ENCODE results near the gene UPF3A.
A peak's percentile ranks its signal among the peaks of the same experiment; 100 is the strongest.
"Not testable (repeated sequence)": the region's sequence is repeated elsewhere in the genome, so short reads cannot be mapped to it uniquely, and the experiment has no call there.

Gene UPF3A

GRCh38 chr13:114309806-114310410 lies 28.5 kb downstream of the UPF3A start:
- no peak for DNase-seq

- DNase-seq: peak; percentile 27
Observed at GRCh38 chr13:114310956-114311355, 29.6 kb downstream of the UPF3A start.

GRCh38 chr13:114311387-114311786 lies 30.0 kb downstream of the UPF3A start:
- no peak for DNase-seq

- DNase-seq: peak; percentile 24
Observed at GRCh38 chr13:114311908-114312307, 30.5 kb downstream of the UPF3A start.

GRCh38 chr13:114313061-114313860 lies 31.9 kb downstream of the UPF3A start:
- DNase-seq: no peak

- peak; percentile 95 for DNase-seq
Observed at GRCh38 chr13:114314074-114314912, 32.9 kb downstream of the UPF3A start, which contains the start of gene CHAMP1. Gene CHAMP1, plus strand, starts transcription at chr13:114314503. Its CDS starts 9,340 bp downstream, at chr13:114323843.

GRCh38 chr13:114315074-114315785 lies 33.8 kb downstream of the UPF3A start:
- no peak for DNase-seq

- no peak for DNase-seq
Observed at GRCh38 chr13:114318624-114319023, 37.2 kb downstream of the UPF3A start.

GRCh38 chr13:114319441-114319913 lies 38.1 kb downstream of the UPF3A start:
- DNase-seq: peak; percentile 93

GRCh38 chr13:114320065-114320464 lies 38.7 kb downstream of the UPF3A start:
- no peak for DNase-seq

- DNase-seq: no peak
Observed at GRCh38 chr13:114321256-114321655, 39.9 kb downstream of the UPF3A start.

- no peak for DNase-seq
Observed at GRCh38 chr13:114323349-114323748, 41.9 kb downstream of the UPF3A start.

- DNase-seq: no peak
Observed at GRCh38 chr13:114324334-114324733, 42.9 kb downstream of the UPF3A start.

GRCh38 chr13:114325729-114326128 lies 44.3 kb downstream of the UPF3A start:
- DNase-seq: no peak

- no peak for DNase-seq
Observed at GRCh38 chr13:114328034-114328433, 46.6 kb downstream of the UPF3A start.

- no peak for DNase-seq
Observed at GRCh38 chr13:114328595-114328994, 47.2 kb downstream of the UPF3A start.

GRCh38 chr13:114330086-114330485 lies 48.7 kb downstream of the UPF3A start:
- no peak for DNase-seq

- not testable (repeated sequence) for DNase-seq
Observed at GRCh38 chr13:114333881-114334280, 52.5 kb downstream of the UPF3A start.

- no peak for DNase-seq
Observed at GRCh38 chr13:114334305-114335053, 53.1 kb downstream of the UPF3A start.

GRCh38 chr13:114336457-114336856 lies 55.1 kb downstream of the UPF3A start:
- not testable (repeated sequence) for DNase-seq

GRCh38 chr13:114338959-114339358 lies 57.6 kb downstream of the UPF3A start:
- no peak for DNase-seq

Data from fibroblast of upper back skin (primary cell).